Gastrocnemius medialis (tissue), 4 donors: ENCODE results near the gene PDLIM4.

Source experiments
- CTCF ChIP-seq, 5 experiments: fragments of 450-650 bp in 3 of 5; fragments of 200-600 bp in 2 of 5; sonication (generic) in 2 of 5; IDR thresholded peaks in 4 of 5; conservative IDR thresholded peaks in 1 of 5; 1 replicate in 4 of 5; 2 replicates in 1 of 5; pipeline ENCODE4 v1.5.1; 2016 to 2019; ENCODE audit warnings: antibody characterized with exemption in 5 of 5, mild to moderate bottlenecking in 3 of 5, moderate library complexity in 3 of 5
- POLR2A ChIP-seq, 2 donors: fragments of 450-650 bp; IDR thresholded peaks; one replicate each; pipeline ENCODE4 v1.6.1; 2017; ENCODE audit warnings: antibody characterized with exemption in 2 of 2, mild to moderate bottlenecking in 2 of 2, moderate library complexity in 2 of 2

- TF ChIP-seq POLR2A (IDR thresholded peaks at IDR 0.05) (no peak), CTCF (IDR thresholded peaks at IDR 0.05 in 4 of 5, conservative IDR thresholded peaks at IDR 0.05 in 1 of 5) (no peak)
Measured at GRCh38 chr5:132218321-132218720, 39.2 kb upstream of the PDLIM4 start.
